HG03095 (cell line): ENCODE data around the gene RAD23B.

Experiments used
- ATAC-seq: cut with Tn5 transposase; IDR thresholded peaks from one replicate; pipeline ENCODE4 v1.9.1; 2021; ENCODE audit warnings: moderate library complexity; ENCODE audit not compliant: unreplicated experiment

RAD23B gene

GRCh38 chr9:107367727-107368502 is 84.8 kb downstream of the RAD23B start:
- ATAC-seq: no peak

- no peak for ATAC-seq
Observed at GRCh38 chr9:107368696-107369095, 85.6 kb downstream of the RAD23B start.

GRCh38 chr9:107373809-107374208 is 90.7 kb downstream of the RAD23B start:
- ATAC-seq: no peak

GRCh38 chr9:107375001-107375400 is 91.9 kb downstream of the RAD23B start:
- no peak for ATAC-seq

- ATAC-seq: no peak
Observed at GRCh38 chr9:107375651-107376369, 92.7 kb downstream of the RAD23B start.

GRCh38 chr9:107378006-107378405 is 94.9 kb downstream of the RAD23B start:
- no peak for ATAC-seq
